Right lobe of liver (tissue), 6 donors: Measurements from ENCODE around the gene BOD1. TPM values are rescaled to one million over a fixed set of nuclear protein-coding genes. Genes with fewer than 3 reads are reported as not detected.

Experiments
- ATAC-seq, 4 donors: fragments of 200-7000 bp; cut with Tn5 transposase; one replicate each; pipeline ENCODE4 v1.9.1; 2020; ENCODE audit warnings: mild to moderate bottlenecking in 4 of 4, moderate library complexity in 4 of 4
- DNase-seq, 3 donors: peaks; one replicate each; pipeline ENCODE4 v3.0.0-alpha.2; 2020
- H3K27ac ChIP-seq, 3 donors: fragments of 200-600 bp; one replicate each; pipeline ENCODE4 v1.8.0; 2022
- H3K27me3 ChIP-seq, 2 donors: fragments of 200-600 bp; one replicate each; pipeline ENCODE4 v1.8.0; 2022
- H3K36me3 ChIP-seq, 4 donors: fragments of 200-600 bp; sonication (generic) in 1 of 4; one replicate each; pipeline versions ENCODE4 v1.5.1 to v1.8.0; 2017 to 2022; ENCODE audit warnings: control low read depth in 1 of 4
- H3K4me1 ChIP-seq, 4 donors: fragments of 200-600 bp; sonication (generic) in 1 of 4; one replicate each; pipeline versions ENCODE4 v1.5.1 to v1.8.0; 2017 to 2022; ENCODE audit warnings: control low read depth in 1 of 4
- H3K4me3 ChIP-seq, 3 donors: fragments of 200-600 bp; one replicate each; pipeline ENCODE4 v1.8.0; 2022
- H3K9me3 ChIP-seq, 4 donors: fragments of 200-600 bp; sonication (generic) in 1 of 4; one replicate each; pipeline versions ENCODE4 v1.5.1 to v1.8.0; 2017 to 2022; ENCODE audit warnings: control low read depth in 1 of 4
- CTCF ChIP-seq, 4 donors: fragments of 200-600 bp in 3 of 4; fragments of 450-650 bp in 1 of 4; IDR thresholded peaks; one replicate each; pipeline versions ENCODE4 v1.5.1 to v1.8.0; 2016 to 2022; ENCODE audit warnings: antibody characterized with exemption in 4 of 4, mild to moderate bottlenecking in 2 of 4
- POLR2A ChIP-seq: fragments of 450-650 bp; IDR thresholded peaks from one replicate; pipeline ENCODE4 v1.6.1; 2017; ENCODE audit warnings: antibody characterized with exemption, mild to moderate bottlenecking
- WGBS: methylation state at CpG from one replicate; pipeline ENCODE4 v1.1.6; 2018; ENCODE audit warnings: low coverage, low lambda C conversion rate; ENCODE audit not compliant: insufficient coverage; ENCODE audit errors: missing lambda C conversion rate; 5-methylcytosine and 5-hydroxymethylcytosine counted together
- intact Hi-C, 2 donors: fragments of 100-400 bp; cut with DNase I; formaldehyde crosslinking; loops; one replicate each; pipeline versions ENCODE4 v1.11.2 to v1.14.1; 2022
- total RNA-seq, 6 experiments: library from RNA; depleted of rRNA in 2 of 6; stranded (reverse); fragments of >200 nt in 2 of 6; fragmentation: NEBNext Ultra II Directional in 3 of 6; extraction: Animal tissue kit (Norgen Biotek cat#: 25700) in 3 of 6; gene quantifications; one replicate each; pipeline versions ENCODE4 v1.1.0 to v1.2.4, GENCODE V29; 2016 to 2023
- donor health status: DM: no; HTN: yes; CAD: no.
- donor health status: DM: no; HTN: no; CAD: no.
- donor health status: DM: no; HTN: no; CAD: no.
- donor health status: DM: no; HTN: yes; CAD: no.
- donor health status: DM: no; HTN: yes; CAD: no.

BOD1 gene
- total RNA-seq, 6 experiments from 2014 or later = 15.3 to 24.3 (median 19.2) TPM

DNA sequence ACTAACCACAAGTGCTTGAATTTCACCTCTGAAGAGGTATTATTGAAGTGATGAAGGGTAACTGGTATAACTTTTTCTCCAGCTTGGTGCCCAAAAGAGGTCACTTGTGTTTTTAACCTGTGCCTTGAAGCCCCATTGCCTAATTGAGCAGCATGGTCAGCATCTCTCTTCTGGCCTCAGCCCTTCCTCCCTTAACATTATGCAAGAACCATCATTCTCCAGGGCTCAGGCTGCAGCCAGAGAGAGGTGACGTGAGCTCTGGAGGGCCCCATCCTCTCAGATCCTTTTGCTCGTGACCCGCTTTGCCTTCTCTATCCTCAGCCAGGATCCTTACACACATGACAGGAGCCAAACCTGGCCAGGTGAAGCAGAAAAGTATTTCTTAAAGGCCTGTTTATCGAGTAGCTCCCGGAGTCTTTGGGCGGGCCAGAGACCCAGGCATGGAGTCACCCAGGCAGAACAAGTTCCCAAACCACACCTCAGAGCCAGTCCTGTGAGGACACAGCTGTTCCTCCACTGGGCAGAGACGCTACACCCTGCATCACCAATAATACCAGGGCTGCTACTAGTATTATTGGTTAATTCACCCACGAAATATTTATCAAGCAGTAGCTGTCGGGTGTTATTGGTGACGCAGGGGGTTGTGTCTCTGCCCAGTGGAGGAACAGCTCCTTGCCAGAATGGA, 29.6 kb upstream of the BOD1 start:
- no peaks in the 10 kb centered on the region for H3K27me3 ChIP-seq
- no peak for ATAC-seq
- no peak overlapping the region for H3K27ac ChIP-seq
- TF ChIP-seq POLR2A (no peak), CTCF (IDR thresholded peaks at IDR 0.05) (no peak)
- intact Hi-C loops = no loop called here
- peak in 1 of 3 donors; percentile 21 for DNase-seq
- H3K36me3 ChIP-seq = no peaks in the 10 kb centered on the region
- peaks cover 0 to 24% (median 11%) of the 10 kb centered on the region in 4 donors for H3K4me1 ChIP-seq
- WGBS = 94% methylated on average over 6 of the region's 10 CpGs
- H3K9me3 ChIP-seq = no peaks in the 10 kb centered on the region
- no peak overlapping the region for H3K4me3 ChIP-seq

- DNase-seq (peak in 1 of 3 donors; percentile 19), ATAC-seq (no peak)
- TF ChIP-seq CTCF (IDR thresholded peaks at IDR 0.05) (no peak), POLR2A (no peak)
- intact Hi-C loops = no loop called here
- H3K4me3 ChIP-seq = no peak overlapping the region
- H3K4me1 ChIP-seq = peaks cover 0 to 24% (median 11%) of the 10 kb centered on the region in 4 donors
- H3K27me3 ChIP-seq = no peaks in the 10 kb centered on the region
- no peaks in the 10 kb centered on the region for H3K36me3 ChIP-seq
- no peaks in the 10 kb centered on the region for H3K9me3 ChIP-seq
- no peak overlapping the region for H3K27ac ChIP-seq
- 60% methylated on average over 5 of the region's 5 CpGs for WGBS
These were observed 29.0 kb upstream of the BOD1 start for GRCh38 chr5:173645437-173645807.

DNA sequence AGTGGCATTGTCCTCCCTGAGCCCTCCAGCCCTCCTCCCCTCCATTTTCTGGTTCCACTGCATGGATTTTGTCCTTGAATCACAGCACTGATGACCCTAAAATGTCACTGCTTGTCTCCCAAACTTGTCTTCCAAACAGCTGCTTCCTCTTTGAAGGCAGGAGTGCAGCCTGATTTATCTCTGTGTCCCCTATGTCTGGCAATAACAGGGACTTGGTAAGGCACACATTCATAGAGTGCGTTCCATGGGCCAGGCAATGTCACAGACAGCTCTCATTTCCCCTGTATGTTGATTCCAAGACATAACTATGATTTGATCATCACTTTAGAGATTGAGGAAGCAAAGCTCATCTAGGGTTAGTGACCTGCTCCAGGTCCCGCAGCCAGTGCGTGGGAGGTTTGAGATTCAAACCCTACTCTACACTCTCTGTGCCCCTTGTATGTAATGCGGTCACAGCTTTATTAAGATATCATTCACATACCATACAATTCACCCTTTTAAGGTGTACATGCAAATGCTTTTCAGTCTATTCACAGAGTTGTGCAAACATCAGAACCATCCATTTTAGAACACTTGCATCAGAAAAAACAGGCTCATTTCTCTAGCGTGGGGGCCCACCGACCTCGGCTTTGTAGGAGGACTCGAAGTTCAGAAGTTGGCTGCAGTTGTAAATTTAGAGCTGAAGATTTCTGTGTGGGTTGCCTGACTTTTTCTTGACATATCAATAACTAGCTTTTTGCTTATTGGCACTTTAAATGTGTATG, 28.4 kb upstream of the BOD1 start:
- Histone ChIP-seq H3K4me3 (no peak overlapping the region), H3K36me3 (no peaks in the 10 kb centered on the region), H3K9me3 (no peaks in the 10 kb centered on the region), H3K4me1 (peaks cover 0 to 24% (median 11%) of the 10 kb centered on the region in 4 donors), H3K27ac (no peak overlapping the region), H3K27me3 (no peaks in the 10 kb centered on the region)
- ATAC-seq = peak in 1 of 4 donors; percentile 5
- intact Hi-C loops = no loop called here
- DNase-seq = peak in 1 of 3 donors; percentile 5
- 56% methylated on average over 7 of the region's 8 CpGs for WGBS
- no peak for TF ChIP-seq POLR2A
- no peak for TF ChIP-seq CTCF (IDR thresholded peaks at IDR 0.05)

- Histone ChIP-seq H3K4me3 (no peak overlapping the region), H3K9me3 (no peaks in the 10 kb centered on the region), H3K27ac (no peak overlapping the region), H3K27me3 (no peaks in the 10 kb centered on the region), H3K4me1 (peaks cover 0 to 24% (median 11%) of the 10 kb centered on the region in 4 donors), H3K36me3 (no peaks in the 10 kb centered on the region)
- 94% methylated on average over 2 of the region's 3 CpGs for WGBS
- intact Hi-C loops = no loop called here
- peak in 1 of 4 donors; percentile 12 for ATAC-seq
- TF ChIP-seq CTCF (IDR thresholded peaks at IDR 0.05) (no peak), POLR2A (no peak)
- DNase-seq = peak in 1 of 3 donors; percentile 47
These were observed 27.5 kb upstream of the BOD1 start for GRCh38 chr5:173643964-173644363.
